Osteoblast (primary cell): Measurements from ENCODE around the gene SLC6A5. TPM values are rescaled to one million over a fixed set of nuclear protein-coding genes. Genes with fewer than 3 reads are reported as not detected.

ENCODE experiments used
- DNase-seq: peaks from one replicate; pipeline ENCODE4 v3.0.0; 2011; ENCODE audit warnings: low spot score, mixed read lengths; ENCODE audit not compliant: insufficient read length; ENCODE audit errors: missing footprints
- H2AFZ ChIP-seq: 2 replicates; pipeline ENCODE4 v1.6.0; 2011; ENCODE audit warnings: mild to moderate bottlenecking, low read length
- H3K27ac ChIP-seq: 2 replicates; pipeline ENCODE4 v1.5.1; 2011; ENCODE audit warnings: mild to moderate bottlenecking, low read depth, low read length, moderate library complexity
- H3K27me3 ChIP-seq: 2 replicates; pipeline ENCODE4 v1.6.0; 2012; ENCODE audit warnings: mild to moderate bottlenecking, control low read depth, inconsistent platforms, low read length, moderate library complexity; ENCODE audit not compliant: insufficient read depth
- H3K36me3 ChIP-seq: 2 replicates; pipeline ENCODE4 v1.5.1; 2011; ENCODE audit warnings: mild to moderate bottlenecking, low read length, control low read depth, moderate library complexity; ENCODE audit not compliant: insufficient read depth
- H3K4me1 ChIP-seq: 2 replicates; pipeline ENCODE4 v1.5.1; 2011; ENCODE audit warnings: mild to moderate bottlenecking, low read length, control low read depth, moderate library complexity; ENCODE audit not compliant: insufficient read depth
- H3K4me2 ChIP-seq: 2 replicates; pipeline ENCODE4 v1.6.0; 2011; ENCODE audit warnings: mild to moderate bottlenecking, low read length; ENCODE audit not compliant: insufficient read depth
- H3K4me3 ChIP-seq: fragments of 200-600 bp; sonication (generic); 3 replicates; pipeline ENCODE4 v1.5.1; 2012; ENCODE audit warnings: mild to moderate bottlenecking, low read length, inconsistent platforms; ENCODE audit not compliant: insufficient read depth
- H3K79me2 ChIP-seq: 2 replicates; pipeline ENCODE4 v1.6.0; 2012; ENCODE audit warnings: mild to moderate bottlenecking, low read length, control low read depth, inconsistent platforms; ENCODE audit not compliant: insufficient read depth
- H3K9me3 ChIP-seq: 2 replicates; pipeline ENCODE4 v1.5.1; 2011; ENCODE audit warnings: low read depth, low read length, control low read depth
- H4K20me1 ChIP-seq: 2 replicates; pipeline ENCODE4 v1.6.0; 2012; ENCODE audit warnings: mild to moderate bottlenecking, low read length, control low read depth; ENCODE audit not compliant: insufficient read depth
- CTCF ChIP-seq: IDR thresholded peaks from 2 replicates; pipeline ENCODE4 v1.5.1; 2011; ENCODE audit warnings: mild to moderate bottlenecking, low read depth, low read length, moderate library complexity; ENCODE audit errors: extremely low read depth
- total RNA-seq: library from RNA; depleted of rRNA; stranded (reverse); fragments of >200 nt; gene quantifications from 2 replicates; pipeline ENCODE4 v1.2.3, GENCODE V29; 2012

SLC6A5 gene
- total RNA-seq, 1 donor, result not detected

- no peak for TF ChIP-seq CTCF
- no peaks in the 10 kb centered on the region for H3K36me3 ChIP-seq
- H3K27me3 ChIP-seq, result peaks cover 79% of the 10 kb centered on the region
- H3K4me2 ChIP-seq, result no peak overlapping the region
- no peaks in the 10 kb centered on the region for H4K20me1 ChIP-seq
- no peak overlapping the region for H3K4me3 ChIP-seq
- H3K4me1 ChIP-seq, result no peaks in the 10 kb centered on the region
- H3K79me2 ChIP-seq, result no peaks in the 10 kb centered on the region
- peak; percentile 63 for DNase-seq
- no peak overlapping the region for H2AFZ ChIP-seq
- H3K27ac ChIP-seq, result no peak overlapping the region
- no peaks in the 10 kb centered on the region for H3K9me3 ChIP-seq
Observed at GRCh38 chr11:20597680-20598484, 1.5 kb upstream of the SLC6A5 start.

- H3K4me1 ChIP-seq, result no peaks in the 10 kb centered on the region
- no peaks in the 10 kb centered on the region for H3K79me2 ChIP-seq
- peaks cover 85% of the 10 kb centered on the region for H3K27me3 ChIP-seq
- DNase-seq, result no peak
- H2AFZ ChIP-seq, result no peak overlapping the region
- no peak overlapping the region for H3K4me2 ChIP-seq
- TF ChIP-seq CTCF, result no peak
- H3K9me3 ChIP-seq, result no peaks in the 10 kb centered on the region
- H3K36me3 ChIP-seq, result no peaks in the 10 kb centered on the region
- H4K20me1 ChIP-seq, result no peaks in the 10 kb centered on the region
- no peak overlapping the region for H3K4me3 ChIP-seq
- H3K27ac ChIP-seq, result no peak overlapping the region
Observed at GRCh38 chr11:20598492-20598891, 916 bp upstream of the SLC6A5 start.

GRCh38 chr11:20600020-20600346 lies 575 bp downstream of the SLC6A5 start:
- no peak overlapping the region for H3K27ac ChIP-seq
- peaks cover 95% of the 10 kb centered on the region for H3K27me3 ChIP-seq
- no peak overlapping the region for H3K4me3 ChIP-seq
- no peaks in the 10 kb centered on the region for H3K36me3 ChIP-seq
- no peaks in the 10 kb centered on the region for H4K20me1 ChIP-seq
- no peak overlapping the region for H3K4me2 ChIP-seq
- no peak for TF ChIP-seq CTCF
- DNase-seq, result peak; percentile 43
- H3K79me2 ChIP-seq, result no peaks in the 10 kb centered on the region
- no peaks in the 10 kb centered on the region for H3K4me1 ChIP-seq
- no peaks in the 10 kb centered on the region for H3K9me3 ChIP-seq
- H2AFZ ChIP-seq, result no peak overlapping the region

GRCh38 chr11:20600551-20600950 lies 1.1 kb downstream of the SLC6A5 start:
- Histone ChIP-seq H3K4me2 (no peak overlapping the region), H3K79me2 (no peaks in the 10 kb centered on the region), H4K20me1 (no peaks in the 10 kb centered on the region), H3K4me1 (no peaks in the 10 kb centered on the region), H3K27ac (no peak overlapping the region), H2AFZ (no peak overlapping the region), H3K36me3 (no peaks in the 10 kb centered on the region), H3K27me3 (peaks cover 97% of the 10 kb centered on the region), H3K9me3 (no peaks in the 10 kb centered on the region), H3K4me3 (no peak overlapping the region)
- DNase-seq, result peak; percentile 62
- TF ChIP-seq CTCF, result no peak
